Ovary (tissue), 9 donors: ENCODE results near the gene PRR23E. TPM values are rescaled to one million over a fixed set of nuclear protein-coding genes. Genes with fewer than 3 reads are reported as not detected.

Experiments used
- DNase-seq, 5 donors: peaks; one replicate each; pipeline ENCODE4 v3.0.0-alpha.2; 2019 to 2020
- H3K27ac ChIP-seq, 2 donors: fragments of 200-600 bp; one replicate each; pipeline versions ENCODE4 v1.5.1 to v1.8.0; 2019 to 2022
- H3K27me3 ChIP-seq: fragments of 200-600 bp; one replicate; pipeline ENCODE4 v1.8.0; 2022
- H3K36me3 ChIP-seq: fragments of 200-600 bp; sonication (generic); one replicate; pipeline ENCODE4 v1.5.1; 2019
- H3K4me1 ChIP-seq: one replicate; pipeline ENCODE4 v1.8.1; 2013; ENCODE audit warnings: mild to moderate bottlenecking, moderate library complexity; ENCODE audit not compliant: insufficient read depth
- H3K4me3 ChIP-seq: fragments of 200-600 bp; sonication (generic); one replicate; pipeline ENCODE4 v1.5.1; 2017
- H3K9me3 ChIP-seq, 2 donors: fragments of 200-600 bp in 1 of 2; sonication (generic) in 1 of 2; one replicate each; pipeline versions ENCODE4 v1.5.1 to v1.8.1; 2013 to 2019; ENCODE audit warnings: mild to moderate bottlenecking in 1 of 2, moderate library complexity in 1 of 2
- CTCF ChIP-seq, 3 donors: fragments of 450-650 bp in 2 of 3; fragments of 200-600 bp in 1 of 3; IDR thresholded peaks; one replicate each; pipeline versions ENCODE4 v1.5.1 to v1.8.0; 2016 to 2022; ENCODE audit warnings: antibody characterized with exemption in 3 of 3, mild to moderate bottlenecking in 1 of 3
- EP300 ChIP-seq: sonication (generic); formaldehyde crosslinking; IDR thresholded peaks from one replicate; pipeline ENCODE4 v1.6.1; 2017; ENCODE audit warnings: antibody characterized with exemption
- POLR2A ChIP-seq: fragments of 450-650 bp; IDR thresholded peaks from one replicate; pipeline ENCODE4 v1.6.1; 2017; ENCODE audit warnings: antibody characterized with exemption, mild to moderate bottlenecking, moderate library complexity
- WGBS, 3 donors: extraction: QIAGEN DNeasy Blood & Tissue Kit in 1 of 3; methylation state at CpG; one replicate each; pipeline versions ENCODE4 v1.1.5 to v1.1.7; 2013 to 2017; 5-methylcytosine and 5-hydroxymethylcytosine counted together
- intact Hi-C, 4 donors: fragments of 100-400 bp; cut with DNase I; formaldehyde crosslinking; loops; one replicate each; pipeline versions ENCODE4 v1.11.0 to v1.15.1; 2022 to 2023
- polyA plus RNA-seq, 2 donors: library from polyadenylated mRNA; stranded (reverse); fragments of 200-250 nt in 1 of 2; fragments of 350-450 nt in 1 of 2; fragmentation: Illumina TruSeq in 1 of 2; extraction: RNeasy Lipid Tissue Mini Kit (QIAGEN cat#74804) in 1 of 2; gene quantifications; one replicate each; pipeline ENCODE4 v1.2.3, GENCODE V29; 2013 to 2014
- total RNA-seq, 7 donors: library from RNA; depleted of rRNA in 2 of 7; stranded (reverse); fragments of >200 nt in 2 of 7; fragmentation: NEBNext Ultra II Directional in 3 of 7; extraction: Animal tissue kit (Norgen Biotek cat#: 25700) in 3 of 7; gene quantifications; one replicate each; pipeline versions ENCODE4 v1.1.0 to v1.2.4, GENCODE V29; 2016 to 2023
- donor health status: DM: no; HTN: no; CAD: no; lungs with moderate emphysema.
- donor health status: DM: no; HTN: no; CAD: no.
- donor health status: Bipolar disorder and iron deficiency.
- donor health status: DM: yes; HTN: yes; CAD: no.
- donor health status: DM: no; HTN: no; CAD: no.
- donor health status: DM: yes; HTN: yes; CAD: no.

PRR23E gene
- total and polyA plus RNA-seq, 9 donors: 0.08 TPM; not detected in 8

GRCh38 chr3:127226457-127226856 lies 33.5 kb downstream of the PRR23E start:
- no peaks in the 10 kb centered on the region for H3K4me1 ChIP-seq
- no peak for TF ChIP-seq CTCF (IDR thresholded peaks at IDR 0.05)
- no peak for TF ChIP-seq EP300
- no peak for TF ChIP-seq POLR2A
- no peak overlapping the region for H3K4me3 ChIP-seq
- no peak for DNase-seq
- 39 to 49% (median 39%) methylated on average over 3 of the region's 3 CpGs for WGBS, 3 donors
- H3K9me3 ChIP-seq: no peaks in the 10 kb centered on the region
- no peaks in the 10 kb centered on the region for H3K36me3 ChIP-seq
- intact Hi-C loops: no loop called here
- H3K27me3 ChIP-seq: no peaks in the 10 kb centered on the region
- H3K27ac ChIP-seq: no peak overlapping the region

- no peaks in the 10 kb centered on the region for H3K4me1 ChIP-seq
- H3K36me3 ChIP-seq: no peaks in the 10 kb centered on the region
- no peak for DNase-seq
- no peak for TF ChIP-seq CTCF (IDR thresholded peaks at IDR 0.05)
- TF ChIP-seq EP300: no peak
- no peak for TF ChIP-seq POLR2A
- 20 to 35% (median 23%) methylated on average over 21 of the region's 22 CpGs for WGBS, 3 donors
- no peak overlapping the region for H3K27ac ChIP-seq
- no peaks in the 10 kb centered on the region for H3K27me3 ChIP-seq
- intact Hi-C loops: no loop called here
- no peak overlapping the region for H3K4me3 ChIP-seq
- H3K9me3 ChIP-seq: no peaks in the 10 kb centered on the region
These were observed 34.3 kb downstream of the PRR23E start for GRCh38 chr3:127226946-127227842.

GRCh38 chr3:127228866-127229265 lies 35.9 kb downstream of the PRR23E start:
- no peaks in the 10 kb centered on the region for H3K27me3 ChIP-seq
- no peak for DNase-seq
- H3K4me3 ChIP-seq: no peak overlapping the region
- H3K9me3 ChIP-seq: no peaks in the 10 kb centered on the region
- H3K27ac ChIP-seq: no peak overlapping the region
- intact Hi-C loops: no loop called here
- H3K4me1 ChIP-seq: no peaks in the 10 kb centered on the region
- WGBS, 3 donors: 85 to 89% (median 85%) methylated on average over 2 of the region's 2 CpGs
- TF ChIP-seq POLR2A (no peak), CTCF (IDR thresholded peaks at IDR 0.05) (no peak), EP300 (no peak)
- H3K36me3 ChIP-seq: no peaks in the 10 kb centered on the region

DNA sequence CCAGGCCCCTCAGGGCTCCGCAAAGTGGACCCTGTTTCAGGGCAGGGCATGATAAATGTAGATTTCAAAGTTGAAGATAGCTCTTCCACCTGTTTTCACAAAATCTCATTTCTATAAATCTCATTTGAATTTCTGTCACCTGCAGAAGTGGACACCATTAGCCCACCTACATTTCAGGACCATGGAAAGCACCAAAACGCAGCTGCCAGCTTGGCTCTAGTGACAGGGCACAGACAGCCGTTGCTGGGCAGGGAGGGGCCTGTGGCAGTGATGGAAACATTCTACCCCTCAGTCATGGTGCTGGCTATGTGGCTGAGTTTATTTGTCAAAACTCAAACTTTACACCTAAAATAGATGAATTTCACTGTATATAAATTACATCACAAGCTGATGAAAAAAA lies 40.4 kb downstream of the PRR23E start:
- WGBS, 3 donors: 31 to 33% (median 33%) methylated on average over 3 of the region's 3 CpGs
- H3K4me1 ChIP-seq: peaks cover 2% of the 10 kb centered on the region
- intact Hi-C loops: no loop called here
- no peak for TF ChIP-seq EP300
- no peak for TF ChIP-seq POLR2A
- TF ChIP-seq CTCF (IDR thresholded peaks at IDR 0.05): no peak
- H3K27me3 ChIP-seq: no peaks in the 10 kb centered on the region
- no peaks in the 10 kb centered on the region for H3K36me3 ChIP-seq
- H3K9me3 ChIP-seq: no peaks in the 10 kb centered on the region
- no peak overlapping the region for H3K27ac ChIP-seq
- no peak overlapping the region for H3K4me3 ChIP-seq
- no peak for DNase-seq
